Heart left ventricle (tissue), 16 donors: ENCODE results near the gene ARL2BP. TPM values are rescaled to one million over a fixed set of nuclear protein-coding genes. Genes with fewer than 3 reads are reported as not detected.
A peak's percentile ranks its signal among the peaks of the same experiment; 100 is the strongest.

ENCODE experiments used
- ATAC-seq, 4 donors: fragments of 200-7000 bp; cut with Tn5 transposase; one replicate each; pipeline ENCODE4 v1.9.1; 2020 to 2022; ENCODE audit warnings: moderate library complexity in 4 of 4, mild to moderate bottlenecking in 3 of 4, moderate number of reproducible peaks in 1 of 4
- DNase-seq, 5 donors: peaks; one replicate each; pipeline ENCODE4 v3.0.0-alpha.2; 2020
- H3K27ac ChIP-seq, 12 donors: fragments of 200-600 bp; sonication (generic) in 4 of 12; one replicate each; pipeline versions ENCODE4 v1.5.0 to v1.8.0; 2016 to 2022; ENCODE audit warnings: mild to moderate bottlenecking in 2 of 12
- H3K27me3 ChIP-seq, 9 donors: fragments of 200-600 bp; sonication (generic) in 2 of 9; one replicate each; pipeline versions ENCODE4 v1.5.1 to v1.8.0; 2016 to 2022; ENCODE audit warnings: mild to moderate bottlenecking in 3 of 9
- H3K36me3 ChIP-seq, 9 donors: fragments of 200-600 bp; sonication (generic) in 2 of 9; one replicate each; pipeline versions ENCODE4 v1.5.0 to v1.8.0; 2018 to 2022; ENCODE audit warnings: mild to moderate bottlenecking in 2 of 9
- H3K4me1 ChIP-seq, 12 donors: fragments of 200-600 bp; sonication (generic) in 4 of 12; one replicate each; pipeline versions ENCODE4 v1.5.0 to v1.8.0; 2016 to 2022; ENCODE audit warnings: mild to moderate bottlenecking in 3 of 12
- H3K4me3 ChIP-seq, 12 donors: fragments of 200-600 bp; sonication (generic) in 4 of 12; one replicate each; pipeline versions ENCODE4 v1.5.0 to v1.8.0; 2017 to 2022; ENCODE audit warnings: mild to moderate bottlenecking in 9 of 12, moderate library complexity in 4 of 12
- H3K9me3 ChIP-seq, 12 donors: fragments of 200-600 bp; sonication (generic) in 4 of 12; one replicate each; pipeline versions ENCODE4 v1.5.0 to v1.8.0; 2016 to 2022; ENCODE audit warnings: mild to moderate bottlenecking in 1 of 12
- CTCF ChIP-seq, 12 donors: fragments of 200-600 bp; sonication (generic) in 4 of 12; IDR thresholded peaks; one replicate each; pipeline versions ENCODE4 v1.5.0 to v1.8.0; 2018 to 2022; ENCODE audit warnings: antibody characterized with exemption in 12 of 12, mild to moderate bottlenecking in 5 of 12
- POLR2A ChIP-seq, 2 donors: fragments of 450-650 bp; IDR thresholded peaks; one replicate each; pipeline ENCODE4 v1.6.1; 2017; ENCODE audit warnings: antibody characterized with exemption in 2 of 2, mild to moderate bottlenecking in 2 of 2, moderate library complexity in 2 of 2
- WGBS, 4 donors: extraction: QIAGEN DNeasy Blood & Tissue Kit in 2 of 4; methylation state at CpG; one replicate each; pipeline versions ENCODE4 v1.1.5 to v1.1.7; 2013 to 2018; 5-methylcytosine and 5-hydroxymethylcytosine counted together
- intact Hi-C, 10 donors: fragments of 100-400 bp; cut with DNase I; formaldehyde crosslinking; loops; one replicate each; pipeline versions ENCODE4 v1.11.1 to v1.14.2; 2022
- polyA plus RNA-seq, 2 donors: library from polyadenylated mRNA; stranded (reverse); fragments of 200-250 nt; gene quantifications; one replicate each; pipeline ENCODE4 v1.2.3, GENCODE V29; 2013
- total RNA-seq, 9 donors: library from RNA; depleted of rRNA in 2 of 9; stranded (reverse); fragments of >200 nt in 2 of 9; fragmentation: NEBNext Ultra II Directional in 3 of 9; extraction: Animal tissue kit (Norgen Biotek cat#: 25700) in 3 of 9; gene quantifications; one replicate each; pipeline versions ENCODE4 v1.1.0 to v1.2.4, GENCODE V29; 2016 to 2023
- donor health status: ischemic (EF 13 %, LVEDD 7.1; RV severe dilation, severe dysfunction).
- donor health status: healthy with polysubstance abuse.
- donor health status: DM: no; HTN: yes; CAD: no.
- donor health status: DM: no; HTN: no; CAD: no.
- donor health status: ischemic (EF 25% LVEDD 6.9; RV normal size, moderate dysfunction).
- donor health status: ischemic (EF 25% LVEDD 5.7; RV mildly dilated, moderate dysfunction).
- donor health status: healthy.
- donor health status: DM: yes; HTN: yes; CAD: no.
- donor health status: ischemic (EF 35%, LVEDD 5.7; RV mildly dilated, moderate dysfunction).
- donor health status: nonischemic (EF 11% LVEDD 7.7; RV severe dilation, severe dysfunction).
- donor health status: DM: yes; HTN: yes; CAD: no.
- donor health status: PGD.
- donor health status: ischemic (EF 29% LVEDD 5.4; RV normal size, mild dysfunction).
- donor health status: nonischemic (EF 23%, LVEDD 6.1; RV moderate dilation, normal function).

The ARL2BP gene
- total and polyA plus RNA-seq, 11 donors: 40.3 to 83.5 (median 52.1) TPM

GRCh38 chr16:57256601-57257395, 11.7 kb downstream of the ARL2BP start:
- intact Hi-C loops: no loop called here
- Histone ChIP-seq H3K4me3 (no peak overlapping the region), H3K27me3 (no peaks in the 10 kb centered on the region), H3K27ac (no peak overlapping the region), H3K9me3 (no peaks in the 10 kb centered on the region), H3K36me3 (peaks cover 0 to 54% (median 47%) of the 10 kb centered on the region in 9 donors), H3K4me1 (peaks cover 0 to 16% (median 5%) of the 10 kb centered on the region in 12 donors)
- no peak for TF ChIP-seq CTCF (IDR thresholded peaks at IDR 0.05)
- no peak for TF ChIP-seq POLR2A (IDR thresholded peaks at IDR 0.05)
- peak in 1 of 5 donors; percentile 58 for DNase-seq
- 85 to 89% (median 87%) methylated on average over 10 to 16 of the region's 16 CpGs for WGBS, 4 donors
- peak in 1 of 4 donors; percentile 8 for ATAC-seq

- ATAC-seq (no peak), DNase-seq (peak in 2 of 5 donors; percentile 13 to 40)
- Histone ChIP-seq H3K9me3 (no peaks in the 10 kb centered on the region), H3K36me3 (peaks cover 0 to 46% (median 40%) of the 10 kb centered on the region in 9 donors), H3K4me1 (peaks cover 0 to 16% (median 5%) of the 10 kb centered on the region in 12 donors), H3K4me3 (no peak overlapping the region), H3K27me3 (no peaks in the 10 kb centered on the region), H3K27ac (no peak overlapping the region)
- whole genome bisulfite sequencing, 4 donors: 87 to 92% (median 89%) methylated on average over 12 to 13 of the region's 13 CpGs
- intact Hi-C loops: no loop called here
- TF ChIP-seq POLR2A (IDR thresholded peaks at IDR 0.05) (no peak), CTCF (IDR thresholded peaks at IDR 0.05) (no peak)
These were observed 12.5 kb downstream of the ARL2BP start for GRCh38 chr16:57257455-57258070.

GRCh38 chr16:57258226-57258909, 13.3 kb downstream of the ARL2BP start:
- Histone ChIP-seq H3K9me3 (no peaks in the 10 kb centered on the region), H3K27me3 (no peaks in the 10 kb centered on the region), H3K36me3 (peaks cover 0 to 38% (median 32%) of the 10 kb centered on the region in 9 donors), H3K27ac (no peak overlapping the region), H3K4me1 (peaks cover 0 to 16% (median 5%) of the 10 kb centered on the region in 12 donors), H3K4me3 (no peak overlapping the region)
- WGBS, 4 donors: 95 to 97% (median 96%) methylated on average over 17 to 18 of the region's 18 CpGs
- TF ChIP-seq POLR2A (IDR thresholded peaks at IDR 0.05) (no peak), CTCF (IDR thresholded peaks at IDR 0.05) (no peak)
- no peak for ATAC-seq
- intact Hi-C loops: no loop called here
- peak in 2 of 5 donors; percentile 9 to 56 for DNase-seq
